Stimulated activated CD8-positive, alpha-beta memory T cell treated with anti-CD3 and anti-CD28 coated beads, Interleukin-2, amount 100 ng/mL, for 1 hour (primary cell): ENCODE results near the gene TAF4B.
"Not testable (repeated sequence)": the region's sequence is repeated elsewhere in the genome, so short reads cannot be mapped to it uniquely, and the experiment has no call there.

Source experiments
- DNase-seq, 2 donors: peaks; one replicate each; pipeline ENCODE4 v3.0.0-alpha.2; 2020; ENCODE audit warnings: low read depth in 2 of 2

The TAF4B gene

GRCh38 chr18:26233208-26233607 lies 7.0 kb downstream of the TAF4B start:
- no peak for DNase-seq

DNA sequence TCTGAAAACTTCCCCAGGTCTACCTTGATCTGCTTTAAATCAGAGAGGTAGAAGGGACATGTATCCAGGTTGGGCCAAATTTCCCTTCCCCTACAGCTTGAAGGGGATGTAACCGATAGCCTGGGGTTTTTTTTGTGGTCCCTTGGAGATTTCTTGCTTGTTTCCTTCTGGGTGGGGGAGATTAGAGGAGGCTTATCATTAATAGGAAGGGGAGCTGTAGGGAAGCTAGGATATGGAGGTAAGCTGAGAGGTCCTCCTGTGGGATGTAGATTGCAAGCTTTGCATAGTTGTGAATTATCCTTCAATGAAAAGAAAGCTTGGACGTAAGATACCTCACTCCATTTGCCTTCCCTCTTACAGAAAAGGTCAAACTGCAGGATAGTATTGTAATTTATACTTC lies 11.1 kb downstream of the TAF4B start:
- not testable (repeated sequence) for DNase-seq

GRCh38 chr18:26238718-26239117 lies 12.5 kb downstream of the TAF4B start:
- DNase-seq: not testable (repeated sequence)

- not testable (repeated sequence) for DNase-seq
Observed at GRCh38 chr18:26242392-26242791, 16.1 kb downstream of the TAF4B start.

DNA sequence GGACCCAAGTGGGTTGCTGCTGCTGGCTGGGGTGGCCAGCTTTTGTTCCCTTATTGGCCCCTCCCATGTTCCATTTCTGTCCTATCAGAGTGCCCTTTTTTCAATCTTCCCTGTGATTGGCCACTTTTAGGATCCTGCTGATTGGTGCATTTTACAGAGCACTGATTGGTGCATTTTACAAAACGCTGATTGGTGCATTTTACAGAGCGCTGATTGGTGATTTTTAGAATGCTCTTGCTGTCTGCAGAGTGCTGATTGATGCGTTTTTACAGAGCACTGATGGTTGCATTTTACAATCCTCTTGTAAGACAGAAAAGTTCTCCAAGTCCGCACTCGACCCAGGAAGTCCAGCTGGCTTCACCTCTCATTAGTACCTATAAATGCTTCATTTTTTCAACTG lies 19.2 kb downstream of the TAF4B start:
- not testable (repeated sequence) for DNase-seq

- no peak for DNase-seq
Observed at GRCh38 chr18:26252411-26252810, 26.2 kb downstream of the TAF4B start.

DNA sequence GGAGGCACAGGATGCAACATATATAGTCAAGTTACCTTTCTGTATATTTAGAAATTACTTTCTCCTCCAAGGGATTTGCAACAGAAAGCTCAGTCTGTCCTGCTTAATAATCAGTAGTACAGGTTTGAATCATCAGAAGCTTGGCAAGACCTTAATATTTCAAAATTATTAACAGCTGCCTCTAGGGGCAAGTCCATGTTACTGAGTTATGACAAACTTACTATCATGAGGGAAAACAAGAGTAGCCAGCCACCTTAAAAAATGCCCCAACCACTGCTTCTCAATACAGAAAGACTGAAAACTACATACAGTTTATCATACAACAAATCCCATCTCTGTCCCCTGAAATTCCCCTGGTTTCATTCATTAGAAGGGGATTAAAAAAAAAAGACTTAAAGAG lies 28.6 kb downstream of the TAF4B start:
- not testable (repeated sequence) for DNase-seq

GRCh38 chr18:26255695-26256622 lies 29.7 kb downstream of the TAF4B start:
- no peak for DNase-seq

- DNase-seq: no peak
Observed at GRCh38 chr18:26258711-26259110, 32.5 kb downstream of the TAF4B start.

DNA sequence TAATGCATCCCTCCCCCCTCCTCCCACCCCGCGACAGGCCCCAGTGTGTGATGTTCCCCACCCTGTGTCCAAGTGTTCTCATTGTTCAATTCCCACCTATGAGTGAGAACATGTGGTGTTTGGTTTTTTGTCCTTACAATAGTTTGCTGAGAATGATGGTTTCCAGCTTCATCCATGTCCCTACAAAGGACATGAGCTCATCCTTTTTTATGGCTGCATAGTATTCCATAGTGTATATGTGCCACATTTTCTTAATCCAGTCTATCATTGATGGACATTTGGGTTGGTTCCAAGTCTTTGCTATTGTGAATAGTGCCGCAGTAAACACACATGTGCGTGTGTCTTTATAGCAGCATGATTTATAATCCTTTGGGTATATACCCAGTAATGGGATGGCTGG lies 33.2 kb downstream of the TAF4B start:
- DNase-seq: not testable (repeated sequence)

- DNase-seq: no peak
Observed at GRCh38 chr18:26262156-26262555, 35.9 kb downstream of the TAF4B start.

DNA sequence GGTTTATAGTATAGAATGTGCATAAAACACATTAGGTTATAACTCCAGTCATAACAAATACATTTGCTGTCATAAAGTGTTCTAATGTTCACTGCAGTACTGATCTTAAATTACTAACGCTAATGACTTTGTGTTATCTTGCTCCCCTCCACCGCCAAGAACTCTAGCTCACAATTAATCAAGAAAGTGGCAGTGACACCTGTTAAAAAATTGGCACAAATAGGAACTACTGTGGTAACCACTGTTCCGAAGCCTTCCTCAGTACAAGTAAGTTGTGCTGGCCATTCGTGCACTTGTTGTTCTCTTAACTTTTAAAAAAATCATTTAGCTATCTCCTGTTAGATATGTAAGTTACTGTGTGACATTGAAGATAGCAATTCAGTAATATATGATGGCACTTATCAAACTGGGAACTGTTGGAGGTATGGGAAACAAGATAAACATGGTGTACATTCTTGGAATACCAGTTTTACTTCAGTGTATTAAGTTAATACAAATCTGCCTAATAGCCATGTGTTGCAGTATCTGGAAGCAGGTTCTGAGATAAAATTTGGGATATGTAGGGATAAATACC lies 41.2 kb downstream of the TAF4B start:
- DNase-seq: no peak

- no peak for DNase-seq
Observed at GRCh38 chr18:26268454-26268853, 42.2 kb downstream of the TAF4B start.

DNA sequence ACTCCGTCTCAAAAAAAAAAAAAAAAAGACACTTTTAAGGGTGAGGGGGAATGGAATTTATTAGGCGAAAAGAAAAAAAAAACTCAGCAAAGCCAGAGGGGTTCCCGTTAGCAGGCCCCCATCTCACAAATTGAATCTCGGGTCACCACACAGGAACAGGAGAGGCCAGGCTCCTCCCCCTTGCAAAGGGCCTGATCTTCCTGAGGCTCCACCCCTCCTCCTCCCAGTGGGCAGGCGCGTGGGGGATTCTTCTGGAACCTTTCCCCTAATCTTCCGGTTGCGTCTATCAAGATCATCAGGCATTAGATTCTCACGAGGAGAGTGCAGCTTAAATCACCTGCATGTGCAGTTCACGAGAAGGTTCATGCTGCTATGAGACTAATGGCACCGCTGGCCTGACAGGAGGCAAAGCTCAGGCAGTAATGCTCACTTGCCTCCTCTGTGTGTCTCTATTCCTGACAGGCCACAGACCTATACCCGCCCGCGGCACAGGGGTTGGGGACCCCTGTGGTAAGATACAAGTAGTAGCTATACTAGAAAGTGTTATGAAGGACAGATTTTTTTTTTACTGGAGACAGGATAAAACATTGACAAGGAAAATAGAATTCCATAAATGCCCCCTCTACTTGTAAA lies 45.8 kb downstream of the TAF4B start:
- no peak for DNase-seq

GRCh38 chr18:26277374-26277773 lies 51.1 kb downstream of the TAF4B start:
- no peak for DNase-seq

DNA sequence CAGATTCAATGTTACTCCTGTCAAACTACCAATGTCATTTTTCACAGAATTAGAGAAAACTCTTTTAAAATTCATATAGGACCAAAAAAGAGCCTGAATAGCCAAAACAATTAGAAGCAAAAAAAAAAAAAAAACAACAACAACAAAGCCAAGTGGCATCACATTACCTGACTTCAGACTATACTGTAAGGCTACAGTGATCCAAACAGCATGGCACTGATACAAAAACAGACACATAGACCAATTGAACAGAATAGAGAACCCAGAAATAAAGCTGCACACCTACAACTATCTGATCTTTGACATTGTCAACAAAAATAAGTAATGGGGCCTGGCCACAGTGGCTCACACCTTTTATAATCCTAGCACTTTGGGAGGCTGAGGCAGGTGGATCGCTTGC lies 53.2 kb downstream of the TAF4B start:
- no peak for DNase-seq

GRCh38 chr18:26286008-26286407 lies 59.8 kb downstream of the TAF4B start:
- DNase-seq: no peak

- DNase-seq: no peak
Observed at GRCh38 chr18:26287644-26288043, 61.4 kb downstream of the TAF4B start.

GRCh38 chr18:26290385-26290784 lies 64.1 kb downstream of the TAF4B start:
- no peak for DNase-seq

DNA sequence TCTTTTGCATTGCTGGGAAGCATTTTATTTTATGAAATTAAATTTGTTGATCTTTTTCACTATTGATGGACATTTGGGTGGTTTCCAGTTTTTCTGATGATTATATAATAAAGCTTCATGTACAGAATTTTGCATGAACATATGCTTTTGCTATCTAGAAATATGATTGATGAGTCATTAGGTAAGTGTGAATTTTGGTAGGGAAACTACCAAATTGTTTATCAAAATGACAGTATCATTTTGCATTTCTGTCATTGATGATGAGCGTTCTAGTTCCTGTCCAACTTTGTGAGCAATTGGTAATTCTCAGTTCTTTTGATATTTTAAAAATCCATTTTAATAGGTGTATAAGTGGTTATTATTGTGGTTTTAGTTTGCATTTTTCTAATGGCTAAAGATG lies 67.7 kb downstream of the TAF4B start:
- no peak for DNase-seq

- no peak for DNase-seq
Observed at GRCh38 chr18:26298107-26298506, 71.9 kb downstream of the TAF4B start.

- DNase-seq: no peak
Observed at GRCh38 chr18:26301681-26302080, 75.4 kb downstream of the TAF4B start.

DNA sequence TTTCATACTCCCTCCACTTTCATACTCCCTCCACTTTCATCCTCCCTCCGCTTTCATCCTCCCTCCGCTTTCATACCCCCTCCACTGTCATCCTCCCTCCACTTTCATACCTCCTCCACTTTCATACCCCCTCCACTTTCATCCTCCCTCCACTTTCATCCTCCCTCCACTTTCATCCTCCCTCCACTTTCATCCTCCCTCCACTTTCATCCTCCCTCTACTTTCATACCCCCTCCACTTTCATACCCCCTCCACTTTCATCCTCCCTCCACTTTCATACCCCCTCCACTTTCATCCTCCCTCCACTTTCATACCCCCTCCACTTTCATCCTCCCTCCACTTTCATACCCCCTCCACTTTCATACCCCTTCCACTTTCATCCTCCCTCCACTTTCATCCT lies 77.0 kb downstream of the TAF4B start:
- DNase-seq: not testable (repeated sequence)
